Measurements from ENCODE around the gene PLG. TPM values are rescaled to one million over a fixed set of nuclear protein-coding genes. Genes with fewer than 3 reads are reported as not detected.
"Not testable (repeated sequence)": the region's sequence is repeated elsewhere in the genome, so short reads cannot be mapped to it uniquely, and the experiment has no call there.

The PLG gene
- polyA plus RNA-seq, 1 donor, result 1.1 TPM

DNA sequence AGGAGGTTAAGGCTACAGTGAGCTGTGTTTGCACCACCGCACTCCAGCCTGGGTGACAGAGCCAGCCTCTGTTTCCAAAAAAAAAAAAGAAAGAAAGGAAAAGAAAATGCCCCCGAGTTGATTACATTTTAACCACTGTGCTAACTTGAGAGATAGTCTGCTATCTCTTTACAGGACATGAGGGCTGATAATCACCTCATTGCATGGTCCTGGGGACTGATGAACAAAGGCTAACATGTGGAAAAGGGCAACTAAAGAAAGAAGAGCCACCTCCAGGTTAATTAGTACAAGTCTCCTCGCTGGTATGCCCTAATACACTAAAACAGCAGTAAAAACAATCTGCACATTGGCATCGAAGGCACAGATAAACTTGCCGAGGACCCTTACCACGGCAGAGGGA, 4.2 kb upstream of the PLG start:
- no peaks in the 10 kb centered on the region for H3K27me3 ChIP-seq (ENCODE audit: control insufficient read depth, insufficient read depth, low read length)
- no peak overlapping the region for H3K4me3 ChIP-seq (ENCODE audit: low read length)
- peak in 1 of 2 donors; percentile 63 for DNase-seq
- peak overlapping the region; percentile 51 for H3K27ac ChIP-seq (ENCODE audit: low read length)
- H3K4me1 ChIP-seq (ENCODE audit: control insufficient read depth, insufficient read depth, low read length), result peaks cover 26% of the 10 kb centered on the region
- H3K36me3 ChIP-seq (ENCODE audit: control insufficient read depth, insufficient read depth, low read length), result no peaks in the 10 kb centered on the region
- H3K9me3 ChIP-seq (ENCODE audit: control insufficient read depth, low read depth, low read length), result no peaks in the 10 kb centered on the region
- WGBS (ENCODE audit: insufficient coverage, low lambda C conversion rate), result no CpG with 5 or more reads among the region's 6 CpGs

DNA sequence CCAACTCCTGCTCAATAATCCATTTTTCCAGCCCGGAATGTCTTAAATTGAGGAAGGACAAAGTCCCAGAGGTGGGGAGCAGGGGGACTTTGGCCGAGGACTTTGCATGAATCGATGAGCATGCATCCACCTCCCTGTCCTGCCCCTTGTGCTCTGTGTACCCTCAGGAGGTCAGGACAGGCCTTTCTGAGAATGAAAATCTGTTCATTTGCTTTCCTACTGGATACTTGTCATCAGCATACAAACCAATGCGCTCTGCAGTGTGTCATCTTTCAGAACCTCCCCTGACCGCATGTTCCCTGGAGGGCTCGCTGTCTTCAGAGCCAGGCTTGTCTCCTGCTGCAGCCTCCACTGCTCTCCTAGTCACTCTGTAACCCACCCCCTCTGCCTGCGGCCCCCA, 2.6 kb downstream of the PLG start:
- no CpG with 5 or more reads among the region's 7 CpGs for WGBS (ENCODE audit: insufficient coverage, low lambda C conversion rate)
- H3K27ac ChIP-seq (ENCODE audit: low read length), result peak overlapping the region; percentile 88

DNA sequence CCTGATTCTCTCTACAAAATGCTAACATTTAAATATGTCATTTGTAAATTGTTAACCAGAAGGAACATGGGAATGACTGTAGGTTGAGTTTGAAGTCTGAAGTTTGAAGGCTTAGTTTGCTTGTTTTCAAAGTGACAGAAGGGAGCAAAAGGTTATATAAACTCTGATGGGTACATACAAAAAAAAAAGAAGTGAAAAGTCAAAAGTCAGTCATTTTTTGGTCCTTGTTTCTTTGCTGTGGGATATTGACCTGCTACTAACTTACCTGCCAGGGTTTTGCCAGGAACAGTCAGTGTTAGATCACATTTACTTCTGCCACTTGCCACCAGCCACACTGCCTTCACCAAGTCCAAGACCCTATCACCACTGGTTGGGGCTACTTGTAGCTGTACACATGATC, 6.9 kb downstream of the PLG start:
- not testable (repeated sequence) for H3K4me3 ChIP-seq (ENCODE audit: low read length); H3K9me3 ChIP-seq (ENCODE audit: control insufficient read depth, low read depth, low read length); H3K36me3 ChIP-seq (ENCODE audit: control insufficient read depth, insufficient read depth, low read length); H3K27me3 ChIP-seq (ENCODE audit: control insufficient read depth, insufficient read depth, low read length)
- Histone ChIP-seq H3K4me1 (ENCODE audit: control insufficient read depth, insufficient read depth, low read length) (peaks cover 22% of the 10 kb centered on the region), H3K27ac (ENCODE audit: low read length) (peak overlapping the region; percentile 37)
- DNase-seq, result peak in 1 of 2 donors; percentile 19

More for the DNA sequence above, 2.6 kb downstream of the PLG start:
- peaks cover 24% of the 10 kb centered on the region for H3K4me1 ChIP-seq (ENCODE audit: control insufficient read depth, insufficient read depth, low read length)
- peak; percentile 63 to 86 for DNase-seq
- not testable (repeated sequence) for H3K9me3 ChIP-seq (ENCODE audit: control insufficient read depth, low read depth, low read length); H3K36me3 ChIP-seq (ENCODE audit: control insufficient read depth, insufficient read depth, low read length); H3K4me3 ChIP-seq (ENCODE audit: low read length); H3K27me3 ChIP-seq (ENCODE audit: control insufficient read depth, insufficient read depth, low read length)

DNA sequence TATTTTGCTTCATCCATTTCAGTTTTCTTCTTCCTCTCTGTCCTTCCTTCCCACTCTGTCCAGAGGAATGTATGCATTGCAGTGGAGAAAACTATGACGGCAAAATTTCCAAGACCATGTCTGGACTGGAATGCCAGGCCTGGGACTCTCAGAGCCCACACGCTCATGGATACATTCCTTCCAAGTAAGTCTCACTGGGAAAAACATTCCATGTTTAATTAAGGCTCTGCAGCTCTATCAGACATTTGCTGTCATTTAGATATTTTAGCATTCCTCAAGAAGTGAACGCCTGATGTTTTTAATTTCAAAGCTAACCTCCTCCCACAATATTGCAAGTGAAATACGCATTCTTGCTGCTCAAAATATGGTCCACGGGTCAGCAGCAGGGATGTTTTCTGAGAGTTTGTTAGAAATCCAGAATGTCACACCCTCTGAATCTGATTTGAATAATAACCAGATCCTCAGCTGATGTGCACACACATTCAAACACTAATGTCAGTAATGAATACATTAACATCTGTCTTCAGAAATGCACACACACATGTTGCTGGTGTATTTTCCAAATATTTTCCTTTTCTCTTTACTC, 12.8 kb downstream of the PLG start:
- Histone ChIP-seq H3K4me3 (ENCODE audit: low read length) (no peak overlapping the region), H3K36me3 (ENCODE audit: control insufficient read depth, insufficient read depth, low read length) (no peaks in the 10 kb centered on the region), H3K27ac (ENCODE audit: low read length) (no peak overlapping the region), H3K9me3 (ENCODE audit: control insufficient read depth, low read depth, low read length) (no peaks in the 10 kb centered on the region), H3K27me3 (ENCODE audit: control insufficient read depth, insufficient read depth, low read length) (no peaks in the 10 kb centered on the region), H3K4me1 (ENCODE audit: control insufficient read depth, insufficient read depth, low read length) (peaks cover under 1% of the 10 kb centered on the region)
- no peak for DNase-seq
- 80% methylated on average over 1 of the region's 5 CpGs for WGBS (ENCODE audit: insufficient coverage, low lambda C conversion rate)

DNA sequence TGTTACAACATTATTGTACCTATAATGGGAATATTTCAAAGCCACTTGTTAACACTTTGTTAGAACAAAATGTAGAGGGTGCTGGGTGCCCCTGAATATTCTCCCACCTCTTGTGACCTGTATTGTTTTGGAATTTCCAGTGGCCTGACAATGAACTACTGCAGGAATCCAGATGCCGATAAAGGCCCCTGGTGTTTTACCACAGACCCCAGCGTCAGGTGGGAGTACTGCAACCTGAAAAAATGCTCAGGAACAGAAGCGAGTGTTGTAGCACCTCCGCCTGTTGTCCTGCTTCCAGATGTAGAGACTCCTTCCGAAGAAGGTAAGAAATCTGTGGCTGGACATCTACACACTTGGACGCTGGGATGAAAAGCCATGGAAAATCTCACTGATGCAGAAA, 28.9 kb downstream of the PLG start:
- no peaks in the 10 kb centered on the region for H3K9me3 ChIP-seq (ENCODE audit: control insufficient read depth, low read depth, low read length)
- no peak overlapping the region for H3K27ac ChIP-seq (ENCODE audit: low read length)
- no peaks in the 10 kb centered on the region for H3K36me3 ChIP-seq (ENCODE audit: control insufficient read depth, insufficient read depth, low read length)
- H3K4me1 ChIP-seq (ENCODE audit: control insufficient read depth, insufficient read depth, low read length), result no peaks in the 10 kb centered on the region
- H3K27me3 ChIP-seq (ENCODE audit: control insufficient read depth, insufficient read depth, low read length), result peaks cover under 1% of the 10 kb centered on the region
- no peak overlapping the region for H3K4me3 ChIP-seq (ENCODE audit: low read length)
- DNase-seq, result no peak
- no CpG with 5 or more reads among the region's 6 CpGs for WGBS (ENCODE audit: insufficient coverage, low lambda C conversion rate)

DNA sequence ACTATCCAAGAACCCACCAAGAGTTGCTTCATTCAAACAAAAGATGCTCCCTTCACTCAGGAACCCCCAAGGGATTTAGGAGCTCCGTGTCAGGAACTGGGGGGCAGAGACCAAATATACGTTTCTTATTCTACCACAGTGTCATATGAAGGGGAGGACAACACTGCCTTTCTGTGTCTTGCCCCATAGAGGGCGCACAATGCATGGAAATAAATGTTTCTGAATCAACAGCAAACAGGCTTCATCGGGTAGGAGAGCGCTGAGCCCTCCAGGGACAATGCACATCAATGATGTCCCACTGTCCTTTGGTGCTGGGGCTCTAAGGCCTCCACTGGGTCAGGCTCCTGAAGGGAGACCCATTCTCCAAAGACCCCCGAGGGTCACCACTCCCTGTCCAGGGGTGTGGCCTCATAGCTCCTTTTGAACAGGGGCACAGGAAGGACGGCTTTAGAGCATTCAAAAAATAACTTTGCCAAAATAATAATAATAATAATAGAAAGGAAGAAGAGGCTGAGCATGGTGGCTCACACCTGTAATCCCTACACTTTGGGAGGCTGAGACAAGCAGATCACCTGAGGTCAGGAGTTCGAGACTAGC, 31.1 kb downstream of the PLG start:
- no CpG with 5 or more reads among the region's 8 CpGs for WGBS (ENCODE audit: insufficient coverage, low lambda C conversion rate)
- H3K4me3 ChIP-seq (ENCODE audit: low read length), result no peak overlapping the region
- no peaks in the 10 kb centered on the region for H3K36me3 ChIP-seq (ENCODE audit: control insufficient read depth, insufficient read depth, low read length)
- H3K9me3 ChIP-seq (ENCODE audit: control insufficient read depth, low read depth, low read length), result no peaks in the 10 kb centered on the region
- peak; percentile 19 to 45 for DNase-seq
- no peaks in the 10 kb centered on the region for H3K4me1 ChIP-seq (ENCODE audit: control insufficient read depth, insufficient read depth, low read length)
- no peak overlapping the region for H3K27ac ChIP-seq (ENCODE audit: low read length)
- H3K27me3 ChIP-seq (ENCODE audit: control insufficient read depth, insufficient read depth, low read length), result peaks cover 2% of the 10 kb centered on the region

DNA sequence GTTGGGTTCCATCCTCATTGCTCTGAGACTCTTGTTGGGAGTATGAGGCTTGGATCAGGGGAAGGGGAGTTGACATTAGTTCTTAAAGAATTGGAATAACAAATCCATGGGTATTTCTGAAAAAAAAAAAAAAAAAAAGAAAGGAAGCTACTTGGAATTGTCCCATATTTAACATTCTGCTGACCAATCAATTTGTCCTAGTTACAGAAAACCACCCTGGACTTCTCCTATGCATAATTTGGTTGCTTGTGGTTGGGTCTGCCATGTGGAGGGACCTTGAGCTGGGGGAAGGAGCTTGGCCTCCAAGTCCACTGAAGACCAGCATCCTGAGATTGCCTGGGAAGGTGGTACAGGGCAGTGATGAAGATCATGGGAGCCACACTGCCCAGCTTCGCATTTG, 32.6 kb downstream of the PLG start:
- WGBS (ENCODE audit: insufficient coverage, low lambda C conversion rate), result no CpG with 5 or more reads among the region's 1 CpG

DNA sequence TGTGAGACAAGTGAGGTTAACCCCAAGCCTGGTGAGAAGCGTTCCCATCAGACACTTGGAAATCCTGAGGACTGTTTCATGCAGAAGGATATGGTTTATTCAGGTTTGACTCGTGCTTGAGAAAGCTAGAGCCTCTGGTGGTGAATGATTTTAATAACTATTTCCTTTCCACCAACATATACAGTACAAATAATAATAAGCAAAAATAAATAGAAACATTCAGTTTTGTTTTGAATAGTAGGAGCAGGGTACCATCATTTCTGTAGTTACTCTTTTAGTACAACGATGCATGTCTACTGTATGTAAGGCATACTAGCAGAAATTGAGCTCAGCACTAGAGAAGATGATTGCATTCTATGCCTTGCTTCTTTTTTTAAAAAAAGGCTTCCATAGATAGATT, 33.5 kb downstream of the PLG start:
- DNase-seq, result no peak
- Histone ChIP-seq H3K27me3 (ENCODE audit: control insufficient read depth, insufficient read depth, low read length) (peaks cover 2% of the 10 kb centered on the region), H3K27ac (ENCODE audit: low read length) (no peak overlapping the region), H3K4me3 (ENCODE audit: low read length) (no peak overlapping the region), H3K36me3 (ENCODE audit: control insufficient read depth, insufficient read depth, low read length) (no peaks in the 10 kb centered on the region), H3K9me3 (ENCODE audit: control insufficient read depth, low read depth, low read length) (no peaks in the 10 kb centered on the region), H3K4me1 (ENCODE audit: control insufficient read depth, insufficient read depth, low read length) (no peaks in the 10 kb centered on the region)
- 100% methylated on average over 1 of the region's 3 CpGs for WGBS (ENCODE audit: insufficient coverage, low lambda C conversion rate)

More for the DNA sequence above, 32.6 kb downstream of the PLG start:
- H3K4me1 ChIP-seq (ENCODE audit: control insufficient read depth, insufficient read depth, low read length), result no peaks in the 10 kb centered on the region
- no peak overlapping the region for H3K27ac ChIP-seq (ENCODE audit: low read length)
- no peak for DNase-seq
- peaks cover 2% of the 10 kb centered on the region for H3K27me3 ChIP-seq (ENCODE audit: control insufficient read depth, insufficient read depth, low read length)
- H3K4me3 ChIP-seq (ENCODE audit: low read length), result no peak overlapping the region
- H3K36me3 ChIP-seq (ENCODE audit: control insufficient read depth, insufficient read depth, low read length), result no peaks in the 10 kb centered on the region
- no peaks in the 10 kb centered on the region for H3K9me3 ChIP-seq (ENCODE audit: control insufficient read depth, low read depth, low read length)

DNA sequence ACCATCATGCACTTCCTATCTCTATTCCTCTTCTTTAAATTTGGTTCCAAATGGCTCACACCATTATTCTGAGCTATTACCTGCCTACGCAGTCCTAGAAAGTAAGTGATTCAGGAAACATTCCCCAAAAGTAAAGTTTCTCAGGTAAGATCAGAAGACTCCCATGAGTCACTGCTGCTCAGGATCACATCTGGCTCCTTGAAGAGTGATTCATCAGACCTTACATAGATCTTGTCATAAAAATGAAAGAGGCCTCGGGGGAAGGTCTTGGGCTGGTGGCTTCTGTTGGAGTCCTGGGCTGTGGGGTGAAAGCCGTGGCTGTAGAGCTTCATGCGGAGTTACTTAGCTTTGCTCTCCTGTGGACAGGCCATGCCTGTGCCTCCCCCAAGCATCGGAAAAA, 35.9 kb downstream of the PLG start:
- H3K4me1 ChIP-seq (ENCODE audit: control insufficient read depth, insufficient read depth, low read length), result no peaks in the 10 kb centered on the region
- peaks cover 2% of the 10 kb centered on the region for H3K27me3 ChIP-seq (ENCODE audit: control insufficient read depth, insufficient read depth, low read length)
- H3K27ac ChIP-seq (ENCODE audit: low read length), result no peak overlapping the region
- no peaks in the 10 kb centered on the region for H3K36me3 ChIP-seq (ENCODE audit: control insufficient read depth, insufficient read depth, low read length)
- no CpG with 5 or more reads among the region's 5 CpGs for WGBS (ENCODE audit: insufficient coverage, low lambda C conversion rate)
- no peaks in the 10 kb centered on the region for H3K9me3 ChIP-seq (ENCODE audit: control insufficient read depth, low read depth, low read length)
- no peak overlapping the region for H3K4me3 ChIP-seq (ENCODE audit: low read length)
- no peak for DNase-seq

DNA sequence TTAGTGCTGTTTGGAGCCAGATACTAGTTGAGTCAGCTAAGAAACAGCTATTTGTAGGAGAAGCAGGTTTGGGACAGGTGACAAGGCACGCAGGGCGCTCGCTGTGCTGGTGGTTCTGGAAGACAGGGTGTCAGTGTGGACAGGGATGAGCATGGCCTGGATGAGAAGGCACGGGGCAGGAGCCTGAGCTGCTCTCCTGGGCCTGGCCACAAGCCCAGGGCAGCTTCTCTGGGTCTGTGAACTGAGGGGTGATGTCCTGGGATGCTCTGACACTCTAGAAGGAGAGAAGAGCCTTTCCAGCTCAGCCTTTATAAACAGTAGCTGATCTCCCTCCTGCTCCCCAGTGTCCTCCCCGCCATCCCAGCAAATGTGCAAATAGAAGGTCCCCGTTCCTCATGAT, 37.9 kb downstream of the PLG start:
- Histone ChIP-seq H3K9me3 (ENCODE audit: control insufficient read depth, low read depth, low read length) (no peaks in the 10 kb centered on the region), H3K4me3 (ENCODE audit: low read length) (no peak overlapping the region), H3K27me3 (ENCODE audit: control insufficient read depth, insufficient read depth, low read length) (peaks cover 2% of the 10 kb centered on the region), H3K27ac (ENCODE audit: low read length) (no peak overlapping the region), H3K4me1 (ENCODE audit: control insufficient read depth, insufficient read depth, low read length) (no peaks in the 10 kb centered on the region), H3K36me3 (ENCODE audit: control insufficient read depth, insufficient read depth, low read length) (no peaks in the 10 kb centered on the region)
- no peak for DNase-seq
- WGBS (ENCODE audit: insufficient coverage, low lambda C conversion rate), result no CpG with 5 or more reads among the region's 6 CpGs

DNA sequence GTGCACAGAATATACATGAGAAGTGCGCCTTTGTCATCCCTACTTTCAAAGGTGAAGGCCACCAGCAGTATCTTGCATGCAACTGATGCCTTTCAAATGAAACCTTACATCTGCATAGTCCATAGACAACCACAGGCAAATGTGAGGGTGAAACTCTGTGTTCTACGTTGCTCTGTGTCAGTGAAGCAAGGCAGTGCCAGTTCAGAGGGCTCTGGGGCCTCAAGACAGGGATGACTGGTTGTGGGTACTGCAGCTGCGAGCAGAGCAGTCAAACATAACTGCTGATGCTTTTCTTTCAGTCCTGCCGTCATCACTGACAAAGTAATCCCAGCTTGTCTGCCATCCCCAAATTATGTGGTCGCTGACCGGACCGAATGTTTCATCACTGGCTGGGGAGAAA, 39.0 kb downstream of the PLG start:
- H3K9me3 ChIP-seq (ENCODE audit: control insufficient read depth, low read depth, low read length); H3K27me3 ChIP-seq (ENCODE audit: control insufficient read depth, insufficient read depth, low read length); DNase-seq; H3K27ac ChIP-seq (ENCODE audit: low read length); H3K4me3 ChIP-seq (ENCODE audit: low read length); H3K36me3 ChIP-seq (ENCODE audit: control insufficient read depth, insufficient read depth, low read length); H3K4me1 ChIP-seq (ENCODE audit: control insufficient read depth, insufficient read depth, low read length): not testable (repeated sequence)
- no CpG with 5 or more reads among the region's 7 CpGs for WGBS (ENCODE audit: insufficient coverage, low lambda C conversion rate)

All from large intestine (tissue), 3 donors.